Neutrophil (primary cell): ENCODE data around the gene KCNQ4.

Experiments
- H3K27ac ChIP-seq: fragments of 200-600 bp; sonication (generic); 2 replicates; pipeline ENCODE4 v1.5.1; 2016; ENCODE audit warnings: mild to moderate bottlenecking, moderate library complexity
- H3K27me3 ChIP-seq: fragments of 200-600 bp; sonication (generic); 2 replicates; pipeline ENCODE4 v1.6.0; 2016; ENCODE audit warnings: mild to moderate bottlenecking
- H3K36me3 ChIP-seq: fragments of 200-600 bp; sonication (generic); 2 replicates; pipeline ENCODE4 v1.5.1; 2017
- H3K4me1 ChIP-seq, 2 experiments: fragments of 200-600 bp in 1 of 2; sonication (generic) in 1 of 2; 1 replicate in 1 of 2; 2 replicates in 1 of 2; pipeline versions ENCODE4 v1.5.1 to v1.6.1; 2013 to 2016; ENCODE audit warnings: low read depth in 1 of 2, low read length in 1 of 2, mild to moderate bottlenecking in 1 of 2, moderate library complexity in 1 of 2; ENCODE audit not compliant: control insufficient read depth in 1 of 2, insufficient read depth in 1 of 2
- H3K4me3 ChIP-seq, 2 experiments: fragments of 200-600 bp in 1 of 2; sonication (generic) in 1 of 2; 1 replicate in 1 of 2; 2 replicates in 1 of 2; pipeline ENCODE4 v1.5.1; 2013 to 2016; ENCODE audit warnings: low read depth in 1 of 2, low read length in 1 of 2, mild to moderate bottlenecking in 1 of 2, moderate library complexity in 1 of 2
- H3K9me3 ChIP-seq: fragments of 200-600 bp; sonication (generic); 2 replicates; pipeline ENCODE4 v1.5.1; 2016
- TF ChIP-seq, protein P1 (sequence below): fragments of 200-600 bp; sonication (generic); IDR thresholded peaks from 2 replicates; pipeline ENCODE4 v1.5.1; 2016; ENCODE audit warnings: antibody characterized with exemption

KCNQ4 gene

DNA sequence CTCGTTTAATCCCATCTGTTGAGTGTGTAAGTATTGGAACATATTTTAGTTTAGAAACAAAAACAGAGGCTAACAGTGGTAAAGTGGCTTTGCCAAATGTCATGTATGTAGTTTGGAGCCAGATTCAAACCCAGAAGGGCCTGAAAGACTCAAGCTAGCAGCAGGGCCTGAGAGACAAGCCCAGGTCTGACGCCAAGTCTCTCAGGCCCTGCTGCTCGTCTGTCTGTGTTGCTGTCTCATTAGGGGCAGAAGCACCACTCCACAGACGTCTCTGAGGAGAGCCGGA is 70.2 kb downstream of the KCNQ4 start:
- H3K27ac ChIP-seq = no peak overlapping the region
- H3K4me3 ChIP-seq = no peak overlapping the region
- TF ChIP-seq, protein P1, sequence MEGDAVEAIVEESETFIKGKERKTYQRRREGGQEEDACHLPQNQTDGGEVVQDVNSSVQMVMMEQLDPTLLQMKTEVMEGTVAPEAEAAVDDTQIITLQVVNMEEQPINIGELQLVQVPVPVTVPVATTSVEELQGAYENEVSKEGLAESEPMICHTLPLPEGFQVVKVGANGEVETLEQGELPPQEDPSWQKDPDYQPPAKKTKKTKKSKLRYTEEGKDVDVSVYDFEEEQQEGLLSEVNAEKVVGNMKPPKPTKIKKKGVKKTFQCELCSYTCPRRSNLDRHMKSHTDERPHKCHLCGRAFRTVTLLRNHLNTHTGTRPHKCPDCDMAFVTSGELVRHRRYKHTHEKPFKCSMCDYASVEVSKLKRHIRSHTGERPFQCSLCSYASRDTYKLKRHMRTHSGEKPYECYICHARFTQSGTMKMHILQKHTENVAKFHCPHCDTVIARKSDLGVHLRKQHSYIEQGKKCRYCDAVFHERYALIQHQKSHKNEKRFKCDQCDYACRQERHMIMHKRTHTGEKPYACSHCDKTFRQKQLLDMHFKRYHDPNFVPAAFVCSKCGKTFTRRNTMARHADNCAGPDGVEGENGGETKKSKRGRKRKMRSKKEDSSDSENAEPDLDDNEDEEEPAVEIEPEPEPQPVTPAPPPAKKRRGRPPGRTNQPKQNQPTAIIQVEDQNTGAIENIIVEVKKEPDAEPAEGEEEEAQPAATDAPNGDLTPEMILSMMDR = no peak

GRCh38 chr1:40855513-40855912 is 71.9 kb downstream of the KCNQ4 start:
- no peak overlapping the region for H3K4me3 ChIP-seq
- peaks cover 17 to 22% of the 10 kb centered on the region in 2 experiments for H3K4me1 ChIP-seq
- H3K27me3 ChIP-seq = no peaks in the 10 kb centered on the region
- H3K9me3 ChIP-seq = no peaks in the 10 kb centered on the region
- no peak overlapping the region for H3K27ac ChIP-seq
- TF ChIP-seq, protein P1 = no peak
- no peaks in the 10 kb centered on the region for H3K36me3 ChIP-seq

More for the DNA sequence above, 70.2 kb downstream of the KCNQ4 start:
- peaks cover 17 to 22% of the 10 kb centered on the region in 2 experiments for H3K4me1 ChIP-seq
- no peaks in the 10 kb centered on the region for H3K27me3 ChIP-seq
- H3K36me3 ChIP-seq = no peaks in the 10 kb centered on the region
- H3K9me3 ChIP-seq = no peaks in the 10 kb centered on the region

- Histone ChIP-seq H3K36me3 (no peaks in the 10 kb centered on the region), H3K27ac (no peak overlapping the region), H3K4me1 (peaks cover 21 to 27% of the 10 kb centered on the region in 2 experiments), H3K9me3 (no peaks in the 10 kb centered on the region), H3K4me3 (no peak overlapping the region), H3K27me3 (no peaks in the 10 kb centered on the region)
- TF ChIP-seq, protein P1 = no peak
These were observed 72.5 kb downstream of the KCNQ4 start for GRCh38 chr1:40856116-40856515.

GRCh38 chr1:40856656-40857302 is 73.2 kb downstream of the KCNQ4 start:
- Histone ChIP-seq H3K36me3 (no peaks in the 10 kb centered on the region), H3K27ac (no peak overlapping the region), H3K4me1 (peaks cover 21 to 29% of the 10 kb centered on the region in 2 experiments), H3K4me3 (no peak overlapping the region), H3K9me3 (no peaks in the 10 kb centered on the region), H3K27me3 (no peaks in the 10 kb centered on the region)
- TF ChIP-seq, protein P1 = no peak

GRCh38 chr1:40857737-40858136 is 74.2 kb downstream of the KCNQ4 start:
- Histone ChIP-seq H3K4me1 (peaks cover 25 to 32% of the 10 kb centered on the region in 2 experiments), H3K27ac (no peak overlapping the region), H3K9me3 (no peaks in the 10 kb centered on the region), H3K36me3 (no peaks in the 10 kb centered on the region), H3K4me3 (no peak overlapping the region), H3K27me3 (no peaks in the 10 kb centered on the region)
- TF ChIP-seq, protein P1 = no peak
